Tibial nerve (tissue), 4 donors: ENCODE data around the gene USP13. TPM values are rescaled to one million over a fixed set of nuclear protein-coding genes. Genes with fewer than 3 reads are reported as not detected.
A peak's percentile ranks its signal among the peaks of the same experiment; 100 is the strongest.

Source experiments
- DNase-seq, 2 donors: peaks; one replicate each; pipeline ENCODE4 v3.0.0-alpha.2; 2019; ENCODE audit warnings: low spot score in 2 of 2
- H3K27ac ChIP-seq, 4 donors: fragments of 200-600 bp; sonication (generic) in 3 of 4; one replicate each; pipeline ENCODE4 v1.5.1; 2017 to 2019; ENCODE audit warnings: mild to moderate bottlenecking in 1 of 4
- H3K27me3 ChIP-seq, 2 donors: fragments of 200-600 bp; sonication (generic) in 1 of 2; one replicate each; pipeline versions ENCODE4 v1.5.1 to v1.6.0; 2017 to 2019
- H3K36me3 ChIP-seq, 3 donors: fragments of 200-600 bp; sonication (generic); one replicate each; pipeline ENCODE4 v1.5.1; 2018 to 2019
- H3K4me1 ChIP-seq, 4 donors: fragments of 200-600 bp; sonication (generic) in 3 of 4; one replicate each; pipeline ENCODE4 v1.5.1; 2017 to 2019
- H3K4me3 ChIP-seq, 4 donors: fragments of 200-600 bp; sonication (generic) in 3 of 4; one replicate each; pipeline ENCODE4 v1.5.1; 2017 to 2019; ENCODE audit warnings: mild to moderate bottlenecking in 1 of 4, moderate library complexity in 1 of 4
- H3K9me3 ChIP-seq, 4 donors: fragments of 200-600 bp; sonication (generic) in 3 of 4; one replicate each; pipeline ENCODE4 v1.5.1; 2017 to 2019
- CTCF ChIP-seq, 5 experiments: fragments of 200-600 bp in 3 of 5; fragments of 450-650 bp in 2 of 5; sonication (generic) in 3 of 5; IDR thresholded peaks; one replicate each; pipeline ENCODE4 v1.5.1; 2016 to 2019; ENCODE audit warnings: antibody characterized with exemption in 5 of 5, mild to moderate bottlenecking in 3 of 5, moderate library complexity in 2 of 5
- EP300 ChIP-seq, 2 donors: sonication (generic); formaldehyde crosslinking; IDR thresholded peaks; one replicate each; pipeline ENCODE4 v1.6.1; 2017; ENCODE audit warnings: antibody characterized with exemption in 2 of 2, mild to moderate bottlenecking in 1 of 2
- POLR2A ChIP-seq, 2 donors: fragments of 450-650 bp; IDR thresholded peaks; one replicate each; pipeline ENCODE4 v1.6.1; 2017; ENCODE audit warnings: antibody characterized with exemption in 2 of 2, mild to moderate bottlenecking in 2 of 2, moderate library complexity in 2 of 2
- WGBS, 2 donors: methylation state at CpG; one replicate each; pipeline ENCODE4 v1.1.5; 2018; 5-methylcytosine and 5-hydroxymethylcytosine counted together
- total RNA-seq, 4 donors: library from RNA; depleted of rRNA; stranded (reverse); fragments of >200 nt; gene quantifications; one replicate each; pipeline ENCODE4 v1.1.0, GENCODE V29; 2016

Gene USP13
- total RNA-seq, 4 donors from 2014 or later: 9.8 to 16.7 (median 14.2) TPM

- peak in 3 of 5 experiments; percentile 11 to 33 (median 28) for TF ChIP-seq CTCF (IDR thresholded peaks at IDR 0.05)
- no peak for TF ChIP-seq POLR2A (IDR thresholded peaks at IDR 0.05)
Observed at GRCh38 chr3:179750720-179751328, 98.0 kb downstream of the USP13 start.

DNA sequence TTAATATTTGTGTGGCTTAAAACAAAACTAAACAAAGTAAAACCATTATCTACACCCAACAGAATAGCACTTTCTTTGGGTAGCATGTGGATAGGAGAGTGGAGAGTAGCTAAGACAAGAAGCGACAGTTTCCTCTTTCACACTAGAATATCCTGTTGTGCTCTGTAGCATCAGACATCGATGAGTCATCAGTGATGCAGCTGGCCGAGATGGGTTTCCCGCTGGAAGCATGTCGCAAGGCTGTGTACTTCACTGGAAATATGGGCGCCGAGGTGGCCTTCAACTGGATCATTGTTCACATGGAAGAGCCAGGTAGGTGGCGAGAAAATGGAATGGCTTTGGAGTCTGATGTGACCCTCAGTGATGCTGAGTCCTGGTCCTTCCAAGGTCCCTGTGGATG lies 108.1 kb downstream of the USP13 start:
- H3K36me3 ChIP-seq: peaks cover 0 to 96% (median 0%) of the 10 kb centered on the region in 3 donors
- H3K27ac ChIP-seq: no peak overlapping the region
- DNase-seq: no peak
- H3K27me3 ChIP-seq: no peaks in the 10 kb centered on the region
- TF ChIP-seq POLR2A (IDR thresholded peaks at IDR 0.05): no peak
- TF ChIP-seq CTCF (IDR thresholded peaks at IDR 0.05): no peak
- no peak for TF ChIP-seq EP300 (IDR thresholded peaks at IDR 0.05)
- no peak overlapping the region for H3K4me3 ChIP-seq
- no peaks in the 10 kb centered on the region for H3K9me3 ChIP-seq
- no peaks in the 10 kb centered on the region for H3K4me1 ChIP-seq
- 93% methylated on average over 8 of the region's 8 CpGs for WGBS, 2 donors

More at GRCh38 chr3:179750720-179751328, 98.0 kb downstream of the USP13 start:
- Histone ChIP-seq H3K36me3 (peaks cover 0 to 28% (median 0%) of the 10 kb centered on the region in 3 donors), H3K9me3 (no peaks in the 10 kb centered on the region), H3K27ac (no peak overlapping the region), H3K4me1 (no peaks in the 10 kb centered on the region), H3K27me3 (no peaks in the 10 kb centered on the region), H3K4me3 (no peak overlapping the region)
- DNase-seq: no peak
- 49 to 59% methylated on average over 6 of the region's 6 CpGs for WGBS, 2 donors

- no peak overlapping the region for H3K27ac ChIP-seq
- H3K36me3 ChIP-seq: peaks cover 0 to 80% (median 0%) of the 10 kb centered on the region in 3 donors
- no peaks in the 10 kb centered on the region for H3K27me3 ChIP-seq
- no peak for DNase-seq
- H3K9me3 ChIP-seq: no peaks in the 10 kb centered on the region
- H3K4me3 ChIP-seq: no peak overlapping the region
- 73 to 80% methylated on average over 2 of the region's 2 CpGs for WGBS, 2 donors
- TF ChIP-seq CTCF (IDR thresholded peaks at IDR 0.05) (no peak), POLR2A (IDR thresholded peaks at IDR 0.05) (no peak), EP300 (IDR thresholded peaks at IDR 0.05) (no peak)
- H3K4me1 ChIP-seq: no peaks in the 10 kb centered on the region
Observed at GRCh38 chr3:179765396-179765795, 112.6 kb downstream of the USP13 start.

- TF ChIP-seq POLR2A (IDR thresholded peaks at IDR 0.05): no peak
- TF ChIP-seq EP300 (IDR thresholded peaks at IDR 0.05): no peak
- no peak for TF ChIP-seq CTCF (IDR thresholded peaks at IDR 0.05)
- Histone ChIP-seq H3K9me3 (no peaks in the 10 kb centered on the region), H3K4me3 (no peak overlapping the region), H3K27me3 (no peaks in the 10 kb centered on the region), H3K36me3 (peaks cover 0 to 77% (median 0%) of the 10 kb centered on the region in 3 donors), H3K27ac (no peak overlapping the region), H3K4me1 (no peaks in the 10 kb centered on the region)
- DNase-seq: no peak
- WGBS, 2 donors: 91 to 94% methylated on average over 4 of the region's 4 CpGs
Observed at GRCh38 chr3:179766416-179767133, 113.7 kb downstream of the USP13 start.

GRCh38 chr3:179768080-179768479 lies 115.2 kb downstream of the USP13 start:
- Histone ChIP-seq H3K27ac (no peak overlapping the region), H3K4me1 (no peaks in the 10 kb centered on the region), H3K27me3 (no peaks in the 10 kb centered on the region), H3K4me3 (no peak overlapping the region), H3K9me3 (no peaks in the 10 kb centered on the region), H3K36me3 (peaks cover 0 to 77% (median 0%) of the 10 kb centered on the region in 3 donors)
- 22 to 29% methylated on average over 3 of the region's 3 CpGs for WGBS, 2 donors
- no peak for DNase-seq
- no peak for TF ChIP-seq POLR2A (IDR thresholded peaks at IDR 0.05)
- TF ChIP-seq EP300 (IDR thresholded peaks at IDR 0.05): no peak
- TF ChIP-seq CTCF (IDR thresholded peaks at IDR 0.05): peak in 2 of 5 experiments; percentile 27 to 30
